ENCODE measurements around the gene SLC14A1. TPM values are rescaled to one million over a fixed set of nuclear protein-coding genes. Genes with fewer than 3 reads are reported as not detected.

SLC14A1 gene
- total RNA-seq, 2 donors from 2014 or later: 11.4 to 23.9 TPM

DNA sequence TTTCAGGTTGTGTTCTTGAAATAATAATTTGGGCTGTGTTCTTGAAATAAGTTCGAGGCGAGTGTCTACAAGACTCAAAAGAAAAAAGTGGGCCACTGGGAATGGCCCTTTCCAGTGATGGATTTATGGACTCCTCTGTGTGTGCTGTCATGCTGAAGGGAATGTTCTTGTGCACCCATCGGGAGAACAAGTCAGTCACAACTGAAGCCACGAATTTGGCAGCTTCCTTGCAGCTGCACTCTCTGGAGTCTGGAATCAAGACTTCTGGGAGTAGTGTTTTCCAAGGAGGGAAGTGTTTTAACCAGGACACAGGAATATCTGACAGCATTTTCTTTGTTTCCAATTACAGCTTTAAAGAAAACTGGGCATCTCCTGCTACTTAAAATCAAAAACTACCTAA is 620 bp downstream of the SLC14A1 start:
- H3K9me3 ChIP-seq: no peaks in the 10 kb centered on the region
- H3K4me1 ChIP-seq: no peaks in the 10 kb centered on the region
- no peak for DNase-seq (ENCODE audit: low spot score)
- H3K36me3 ChIP-seq: no peaks in the 10 kb centered on the region
- H3K4me3 ChIP-seq: no peak overlapping the region
- no peak overlapping the region for H3K27ac ChIP-seq
- no peaks in the 10 kb centered on the region for H3K27me3 ChIP-seq
- TF ChIP-seq, protein P1, sequence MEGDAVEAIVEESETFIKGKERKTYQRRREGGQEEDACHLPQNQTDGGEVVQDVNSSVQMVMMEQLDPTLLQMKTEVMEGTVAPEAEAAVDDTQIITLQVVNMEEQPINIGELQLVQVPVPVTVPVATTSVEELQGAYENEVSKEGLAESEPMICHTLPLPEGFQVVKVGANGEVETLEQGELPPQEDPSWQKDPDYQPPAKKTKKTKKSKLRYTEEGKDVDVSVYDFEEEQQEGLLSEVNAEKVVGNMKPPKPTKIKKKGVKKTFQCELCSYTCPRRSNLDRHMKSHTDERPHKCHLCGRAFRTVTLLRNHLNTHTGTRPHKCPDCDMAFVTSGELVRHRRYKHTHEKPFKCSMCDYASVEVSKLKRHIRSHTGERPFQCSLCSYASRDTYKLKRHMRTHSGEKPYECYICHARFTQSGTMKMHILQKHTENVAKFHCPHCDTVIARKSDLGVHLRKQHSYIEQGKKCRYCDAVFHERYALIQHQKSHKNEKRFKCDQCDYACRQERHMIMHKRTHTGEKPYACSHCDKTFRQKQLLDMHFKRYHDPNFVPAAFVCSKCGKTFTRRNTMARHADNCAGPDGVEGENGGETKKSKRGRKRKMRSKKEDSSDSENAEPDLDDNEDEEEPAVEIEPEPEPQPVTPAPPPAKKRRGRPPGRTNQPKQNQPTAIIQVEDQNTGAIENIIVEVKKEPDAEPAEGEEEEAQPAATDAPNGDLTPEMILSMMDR (IDR thresholded peaks at IDR 0.05): no peak

DNA sequence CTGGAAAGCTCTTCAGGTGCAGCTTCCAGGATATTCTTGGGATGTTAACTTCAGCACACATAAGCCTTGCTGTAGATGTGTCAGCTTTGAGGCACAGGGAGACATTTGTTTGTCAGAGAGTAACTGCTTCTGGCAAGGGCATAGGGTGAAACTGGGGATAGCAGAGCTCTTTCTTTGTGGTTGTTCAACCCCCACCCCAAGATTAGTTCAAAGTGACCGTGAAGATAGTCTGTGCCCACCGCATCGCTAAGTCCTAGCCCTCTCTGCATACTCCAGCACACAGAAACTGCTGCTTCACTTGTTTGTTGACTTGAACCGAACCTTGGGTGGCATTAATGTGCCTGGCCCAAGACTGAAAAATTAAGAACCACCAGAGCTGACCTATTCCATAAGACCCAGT is 1.4 kb downstream of the SLC14A1 start:
- H3K9me3 ChIP-seq: no peaks in the 10 kb centered on the region
- H3K4me1 ChIP-seq: no peaks in the 10 kb centered on the region
- H3K4me3 ChIP-seq: no peak overlapping the region
- no peaks in the 10 kb centered on the region for H3K36me3 ChIP-seq
- no peak overlapping the region for H3K27ac ChIP-seq
- DNase-seq (ENCODE audit: low spot score): no peak
- TF ChIP-seq, protein P1 (IDR thresholded peaks at IDR 0.05): no peak
- no peaks in the 10 kb centered on the region for H3K27me3 ChIP-seq

DNA sequence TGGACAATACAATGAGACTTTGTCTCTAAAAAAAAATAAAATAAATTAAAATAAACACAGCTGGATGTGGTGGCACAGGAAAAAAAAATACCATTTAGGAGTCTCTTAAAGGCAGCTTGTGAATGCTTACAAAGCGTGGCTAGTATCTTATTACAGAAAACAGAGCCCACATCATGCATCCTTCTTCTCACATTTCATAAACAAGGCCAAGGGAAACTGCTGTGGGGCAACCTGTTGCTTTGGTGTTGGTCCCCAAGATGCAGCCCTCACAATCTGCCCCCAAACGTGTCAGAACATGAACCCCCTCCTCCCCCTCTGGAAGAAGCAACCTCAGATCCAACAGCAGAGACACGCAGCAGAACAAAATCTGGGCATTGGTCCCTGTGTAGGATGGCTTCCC is 2.6 kb downstream of the SLC14A1 start:
- Histone ChIP-seq H3K27ac (no peak overlapping the region), H3K4me1 (no peaks in the 10 kb centered on the region), H3K36me3 (no peaks in the 10 kb centered on the region), H3K27me3 (no peaks in the 10 kb centered on the region), H3K4me3 (no peak overlapping the region), H3K9me3 (no peaks in the 10 kb centered on the region)
- DNase-seq (ENCODE audit: low spot score): no peak
- TF ChIP-seq, protein P1 (IDR thresholded peaks at IDR 0.05): no peak

DNA sequence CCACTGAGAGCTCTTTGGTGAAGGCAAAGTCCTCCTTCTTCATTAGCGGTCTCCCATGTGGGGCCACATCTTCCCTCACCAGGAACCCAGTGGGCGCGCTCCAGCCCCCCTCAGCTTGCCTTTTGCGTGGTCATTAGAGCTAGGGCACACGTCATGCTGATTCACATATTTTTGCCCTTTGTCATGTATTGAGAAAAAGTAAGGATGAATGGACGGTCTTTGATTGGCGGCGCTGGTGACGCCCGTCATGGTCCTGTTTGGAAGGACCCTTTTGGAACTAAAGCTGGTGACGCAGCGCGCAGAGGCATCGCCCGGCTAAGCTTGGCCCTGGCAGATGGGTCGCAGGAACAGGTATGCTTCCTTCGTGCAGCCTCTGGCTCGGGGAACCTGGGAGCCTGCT is 3.1 kb downstream of the SLC14A1 start:
- no peak overlapping the region for H3K4me3 ChIP-seq
- H3K9me3 ChIP-seq: no peaks in the 10 kb centered on the region
- no peaks in the 10 kb centered on the region for H3K36me3 ChIP-seq
- H3K27me3 ChIP-seq: no peaks in the 10 kb centered on the region
- no peak for DNase-seq (ENCODE audit: low spot score)
- H3K27ac ChIP-seq: no peak overlapping the region
- no peaks in the 10 kb centered on the region for H3K4me1 ChIP-seq
- TF ChIP-seq, protein P1 (IDR thresholded peaks at IDR 0.05): no peak

DNA sequence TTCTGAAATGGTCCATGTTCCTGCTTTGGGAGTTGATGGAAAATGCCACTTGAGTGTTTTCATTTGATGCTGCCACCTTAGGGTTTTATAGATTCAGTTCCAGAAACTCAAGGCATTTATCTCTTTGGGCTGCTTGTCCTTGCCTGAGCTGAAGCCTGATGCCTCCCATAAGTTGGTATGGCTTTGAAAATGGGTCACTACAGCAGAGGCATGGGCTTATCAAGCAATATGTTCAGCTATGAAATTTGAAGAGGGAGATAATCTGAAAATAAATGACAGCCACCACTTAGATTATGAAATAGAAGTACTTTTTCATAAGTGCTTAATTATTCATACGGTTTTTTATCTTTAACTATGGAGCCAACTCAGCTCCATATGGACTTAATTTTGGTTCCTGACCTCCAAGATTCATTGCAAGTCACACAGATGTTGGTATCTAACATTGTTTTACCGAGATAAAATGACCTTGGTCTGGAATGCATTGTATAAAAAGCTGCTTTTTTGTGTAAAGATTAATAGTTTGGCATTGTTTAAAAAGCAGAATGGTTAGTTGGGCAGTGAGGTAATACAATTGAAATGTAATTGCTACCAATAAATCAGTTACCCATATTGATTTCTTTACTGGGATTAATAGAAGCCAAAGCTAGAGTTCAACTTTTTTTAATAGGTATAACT is 4.5 kb downstream of the SLC14A1 start:
- TF ChIP-seq, protein P1 (IDR thresholded peaks at IDR 0.05): no peak
- no peak for DNase-seq (ENCODE audit: low spot score)
- H3K4me1 ChIP-seq: no peaks in the 10 kb centered on the region
- H3K27me3 ChIP-seq: no peaks in the 10 kb centered on the region
- H3K9me3 ChIP-seq: no peaks in the 10 kb centered on the region
- no peak overlapping the region for H3K4me3 ChIP-seq
- no peak overlapping the region for H3K27ac ChIP-seq
- no peaks in the 10 kb centered on the region for H3K36me3 ChIP-seq

Data from right atrium auricular region (tissue), 2 donors.